ENCODE measurements around the gene DPH2.

DPH2 gene

GRCh38 chr1:43998000-43998378, 28.2 kb downstream of the DPH2 start:
- DNase-seq (ENCODE audit: low read depth in 2 of 2, low spot score in 1 of 2), result no peak

GRCh38 chr1:43999455-43999854, 29.6 kb downstream of the DPH2 start:
- DNase-seq (ENCODE audit: low read depth in 2 of 2, low spot score in 1 of 2), result no peak

- DNase-seq (ENCODE audit: low read depth in 2 of 2, low spot score in 1 of 2), result no peak
Observed at GRCh38 chr1:44000122-44000665, 30.4 kb downstream of the DPH2 start.

- DNase-seq (ENCODE audit: low read depth in 2 of 2, low spot score in 1 of 2), result no peak
Observed at GRCh38 chr1:44002165-44002564, 32.4 kb downstream of the DPH2 start.

GRCh38 chr1:44002606-44003157, 32.9 kb downstream of the DPH2 start:
- DNase-seq (ENCODE audit: low read depth in 2 of 2, low spot score in 1 of 2), result no peak

- no peak for DNase-seq (ENCODE audit: low read depth in 2 of 2, low spot score in 1 of 2)
Observed at GRCh38 chr1:44008259-44008658, 38.4 kb downstream of the DPH2 start.

GRCh38 chr1:44010935-44011471, 41.2 kb downstream of the DPH2 start:
- no peak for DNase-seq (ENCODE audit: low read depth in 2 of 2, low spot score in 1 of 2)

GRCh38 chr1:44012404-44012803, 42.6 kb downstream of the DPH2 start:
- DNase-seq (ENCODE audit: low read depth in 2 of 2, low spot score in 1 of 2), result no peak

- DNase-seq (ENCODE audit: low read depth in 2 of 2, low spot score in 1 of 2), result no peak
Observed at GRCh38 chr1:44012941-44013609, 43.3 kb downstream of the DPH2 start.

GRCh38 chr1:44013949-44014348, 44.1 kb downstream of the DPH2 start:
- no peak for DNase-seq (ENCODE audit: low read depth in 2 of 2, low spot score in 1 of 2)

- DNase-seq (ENCODE audit: low read depth in 2 of 2, low spot score in 1 of 2), result no peak
Observed at GRCh38 chr1:44014365-44015104, 44.7 kb downstream of the DPH2 start.

GRCh38 chr1:44015206-44015605, 45.4 kb downstream of the DPH2 start:
- no peak for DNase-seq (ENCODE audit: low read depth in 2 of 2, low spot score in 1 of 2)

GRCh38 chr1:44016041-44016889, 46.5 kb downstream of the DPH2 start:
- DNase-seq (ENCODE audit: low read depth in 2 of 2, low spot score in 1 of 2), result no peak

GRCh38 chr1:44016890-44017400, 47.1 kb downstream of the DPH2 start:
- DNase-seq (ENCODE audit: low read depth in 2 of 2, low spot score in 1 of 2), result no peak

GRCh38 chr1:44019466-44019948, 49.7 kb downstream of the DPH2 start:
- DNase-seq (ENCODE audit: low read depth in 2 of 2, low spot score in 1 of 2), result no peak

- no peak for DNase-seq (ENCODE audit: low read depth in 2 of 2, low spot score in 1 of 2)
Observed at GRCh38 chr1:44020464-44020863, 50.7 kb downstream of the DPH2 start.

- DNase-seq (ENCODE audit: low read depth in 2 of 2, low spot score in 1 of 2), result no peak
Observed at GRCh38 chr1:44021156-44021555, 51.3 kb downstream of the DPH2 start.

GRCh38 chr1:44021581-44022321, 51.9 kb downstream of the DPH2 start:
- DNase-seq (ENCODE audit: low read depth in 2 of 2, low spot score in 1 of 2), result no peak

Data from stimulated activated CD8-positive, alpha-beta memory T cell treated with anti-CD3 and anti-CD28 coated beads, Interleukin-4, amount 100 ng/mL, for 4 hours (primary cell).